H7 (cell line): ENCODE results near the gene KCNJ11. TPM values are rescaled to one million over a fixed set of nuclear protein-coding genes. Genes with fewer than 3 reads are reported as not detected.

Experiments
- DNase-seq: peaks from one replicate; pipeline ENCODE4 v3.0.0; 2012
- H3K27me3 ChIP-seq: 2 replicates; pipeline ENCODE4 v1.6.0; 2011; ENCODE audit warnings: mild to moderate bottlenecking, low read length; ENCODE audit not compliant: control insufficient read depth, insufficient read depth
- H3K36me3 ChIP-seq: replicated peaks from 2 replicates; pipeline ENCODE4 v1.5.1; 2011; ENCODE audit warnings: low read length; ENCODE audit not compliant: control insufficient read depth, insufficient read depth
- H3K4me3 ChIP-seq: 2 replicates; pipeline ENCODE4 v1.5.1; 2011; ENCODE audit warnings: low read depth, mild to moderate bottlenecking, control low read depth, low read length, moderate library complexity; ENCODE audit not compliant: insufficient read depth
- total RNA-seq: library from RNA; depleted of rRNA; stranded (reverse); fragments of >200 nt; shearing (Covaris generic); gene quantifications from 2 replicates; pipeline ENCODE4 v1.2.3, GENCODE V29; 2014; rRNA removed

Gene KCNJ11
- total RNA-seq, 1 experiment from 2014 or later: 2.1 TPM

DNA sequence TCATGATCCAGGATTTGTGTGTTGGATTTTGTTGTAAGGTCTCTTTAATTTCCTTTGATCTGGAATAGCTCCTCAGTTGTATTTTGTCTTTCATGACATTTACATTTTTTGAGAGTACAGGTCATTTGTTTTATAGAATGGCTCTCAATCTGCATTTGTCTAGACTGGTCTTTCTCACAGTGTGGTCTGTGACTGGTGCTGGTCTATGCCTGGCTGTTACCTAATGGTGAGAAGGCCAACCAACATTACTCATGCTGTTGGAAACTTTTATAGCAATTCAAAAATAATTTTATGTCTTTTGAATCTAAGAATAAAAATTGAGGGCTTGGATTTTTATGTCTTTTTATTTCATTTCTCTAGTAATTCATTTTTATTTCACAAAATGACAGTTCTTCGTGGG, 40.8 kb downstream of the KCNJ11 start:
- Histone ChIP-seq H3K4me3 (no peak overlapping the region), H3K36me3 (no peaks in the 10 kb centered on the region), H3K27me3 (peaks cover 30% of the 10 kb centered on the region)
- no peak for DNase-seq

DNA sequence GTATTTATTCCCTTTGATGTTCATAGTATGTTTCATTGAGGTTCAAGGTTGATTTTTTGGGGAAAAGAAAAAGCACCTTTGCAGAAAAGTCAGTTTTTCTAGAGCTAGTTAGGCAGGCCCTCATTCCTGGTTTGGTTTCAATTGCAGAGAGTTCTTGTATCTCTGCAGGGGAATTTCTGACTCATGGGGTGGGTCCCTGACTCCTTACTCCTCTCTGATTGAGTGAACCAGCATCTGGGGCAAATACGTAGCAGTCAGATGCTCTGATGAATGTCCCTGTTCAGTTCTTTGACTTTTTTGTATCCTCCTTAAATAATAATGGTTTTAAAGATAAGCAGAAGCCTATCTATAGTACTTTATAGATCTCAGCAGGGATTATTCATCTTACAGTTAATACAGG, 44.6 kb downstream of the KCNJ11 start:
- DNase-seq: peak; percentile 33
- no peaks in the 10 kb centered on the region; the same call in 1 of the 2 replicates for H3K27me3 ChIP-seq
- no peak overlapping the region for H3K4me3 ChIP-seq
- H3K36me3 ChIP-seq: no peaks in the 10 kb centered on the region

DNA sequence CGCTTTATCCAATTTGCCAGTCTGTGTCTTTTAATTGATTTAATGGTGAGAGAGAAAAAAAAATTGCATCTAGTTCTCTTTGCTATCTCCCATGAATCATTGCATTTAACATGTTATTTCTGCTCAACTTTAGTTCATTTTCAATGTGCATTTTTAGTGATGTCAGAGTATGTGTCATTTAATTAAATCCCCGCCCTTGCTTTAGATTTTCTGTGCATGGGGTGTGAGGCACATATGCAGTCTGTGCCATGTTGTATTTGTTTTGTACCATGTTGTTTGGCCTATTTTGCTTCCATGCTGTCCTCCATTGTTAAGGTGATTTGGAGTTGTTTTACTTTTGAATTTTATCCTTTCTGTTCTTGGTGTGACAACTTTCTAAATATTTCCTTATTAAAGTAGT, 45.2 kb downstream of the KCNJ11 start:
- no peak overlapping the region for H3K4me3 ChIP-seq
- no peak for DNase-seq

More for the DNA sequence above, 45.2 kb downstream of the KCNJ11 start:
- H3K36me3 ChIP-seq: no peaks in the 10 kb centered on the region
- no peaks in the 10 kb centered on the region; the same call in 1 of the 2 replicates for H3K27me3 ChIP-seq

Other genes starting within 250 kb of the KCNJ11 start
- 29.0 and 65.8 TPM in 2 replicates for gene PIK3C2A, start 180.7 kb downstream of the KCNJ11 start, total RNA-seq
- 4.1 and 4.9 TPM in 2 replicates for gene NUCB2, start 111.9 kb downstream of the KCNJ11 start, total RNA-seq
- gene NCR3LG1, start 36.9 kb downstream of the KCNJ11 start, total RNA-seq: 0.03 and 0.33 TPM in 2 replicates
- gene ABCC8, start 88.2 kb upstream of the KCNJ11 start, total RNA-seq: 0.15 and 0.55 TPM in 2 replicates
- 0.55 and 0.81 TPM in 2 replicates for gene USH1C, start 155.8 kb upstream of the KCNJ11 start, total RNA-seq
- gene OTOG, start 158.6 kb upstream of the KCNJ11 start, total RNA-seq: 0.69 and 1.1 TPM in 2 replicates